H9 (cell line): ENCODE results near the gene TRPM4. TPM values are rescaled to one million over a fixed set of nuclear protein-coding genes. Genes with fewer than 3 reads are reported as not detected.
A peak's percentile ranks its signal among the peaks of the same experiment; 100 is the strongest.

Experiments
- DNase-seq: peaks from one replicate; pipeline ENCODE4 v3.0.0-alpha.2; 2017
- H2AFZ ChIP-seq: one replicate; pipeline ENCODE4 v1.6.1; 2013; ENCODE audit warnings: mild to moderate bottlenecking, low read length, control low read depth, moderate library complexity
- H2AK5ac ChIP-seq: 2 replicates; pipeline ENCODE4 v1.6.1; 2013; ENCODE audit warnings: low read length, control low read depth, mixed read lengths; ENCODE audit not compliant: insufficient read length
- H2BK120ac ChIP-seq: one replicate; pipeline ENCODE4 v1.6.1; 2013; ENCODE audit warnings: low read depth, mild to moderate bottlenecking, low read length, control low read depth, inconsistent platforms; ENCODE audit not compliant: poor library complexity, severe bottlenecking
- H2BK12ac ChIP-seq: 2 replicates; pipeline ENCODE4 v1.6.1; 2013; ENCODE audit warnings: low read length, control low read depth, mixed read lengths, low read depth; ENCODE audit not compliant: insufficient read length
- H2BK15ac ChIP-seq: 2 replicates; pipeline ENCODE4 v1.6.1; 2013; ENCODE audit warnings: low read depth, low read length, control low read depth
- H2BK20ac ChIP-seq: one replicate; pipeline ENCODE4 v1.6.1; 2013; ENCODE audit warnings: low read depth, mild to moderate bottlenecking, low read length, control low read depth, inconsistent platforms; ENCODE audit not compliant: poor library complexity, severe bottlenecking
- H2BK5ac ChIP-seq: 2 replicates; pipeline ENCODE4 v1.6.1; 2013; ENCODE audit warnings: low read length, control low read depth, mixed read lengths; ENCODE audit not compliant: insufficient read length
- H3K14ac ChIP-seq: 2 replicates; pipeline ENCODE4 v1.6.1; 2013; ENCODE audit warnings: low read length, control low read depth; ENCODE audit not compliant: insufficient read depth
- H3K18ac ChIP-seq: 2 replicates; pipeline ENCODE4 v1.6.1; 2013; ENCODE audit warnings: low read depth, mild to moderate bottlenecking, mixed read lengths, low read length, control low read depth; ENCODE audit not compliant: insufficient read length
- H3K23ac ChIP-seq: 2 replicates; pipeline ENCODE4 v1.6.1; 2013; ENCODE audit warnings: low read length, control low read depth, mixed read lengths, low read depth; ENCODE audit not compliant: insufficient read length
- H3K23me2 ChIP-seq: 2 replicates; pipeline ENCODE4 v1.6.1; 2013; ENCODE audit warnings: low read depth, mild to moderate bottlenecking, mixed read lengths, low read length, control low read depth; ENCODE audit not compliant: insufficient read length, poor library complexity, severe bottlenecking
- H3K27ac ChIP-seq: 2 replicates; pipeline ENCODE4 v1.5.1; 2013; ENCODE audit warnings: low read length, control low read depth, mixed read lengths, low read depth; ENCODE audit not compliant: insufficient read length
- H3K27me3 ChIP-seq: 2 replicates; pipeline ENCODE4 v1.6.1; 2013; ENCODE audit warnings: low read length, control low read depth, inconsistent platforms; ENCODE audit not compliant: insufficient read depth
- H3K4ac ChIP-seq: 2 replicates; pipeline ENCODE4 v1.6.1; 2013; ENCODE audit warnings: low read depth, mild to moderate bottlenecking, control low read depth, inconsistent platforms, low read length, moderate library complexity
- H3K4me1 ChIP-seq: 2 replicates; pipeline ENCODE4 v1.6.1; 2013; ENCODE audit warnings: low read length, control low read depth, inconsistent platforms; ENCODE audit not compliant: insufficient read depth
- H3K4me2 ChIP-seq: 2 replicates; pipeline ENCODE4 v1.6.1; 2013; ENCODE audit warnings: low read length, control low read depth, mixed read lengths; ENCODE audit not compliant: insufficient read length, insufficient read depth
- H3K56ac ChIP-seq: 2 replicates; pipeline ENCODE4 v1.6.1; 2013; ENCODE audit warnings: low read depth, mild to moderate bottlenecking, mixed read lengths, low read length, control low read depth; ENCODE audit not compliant: insufficient read length
- H3K79me1 ChIP-seq: 2 replicates; pipeline ENCODE4 v1.6.1; 2013; ENCODE audit warnings: low read depth, mild to moderate bottlenecking, moderate library complexity, low read length, control low read depth, inconsistent platforms; ENCODE audit not compliant: insufficient read depth, poor library complexity, severe bottlenecking
- H3K79me2 ChIP-seq: 2 replicates; pipeline ENCODE4 v1.6.1; 2013; ENCODE audit warnings: low read length, control low read depth, inconsistent platforms; ENCODE audit not compliant: insufficient read depth
- H3K9ac ChIP-seq: 2 replicates; pipeline ENCODE4 v1.6.1; 2013; ENCODE audit warnings: low read length, control low read depth, mixed read lengths; ENCODE audit not compliant: insufficient read length; ENCODE audit errors: extremely low read depth
- H3K9me3 ChIP-seq: one replicate; pipeline ENCODE4 v1.6.1; 2013; ENCODE audit warnings: low read depth, low read length, inconsistent platforms; ENCODE audit not compliant: control insufficient read depth
- H3T11ph ChIP-seq: one replicate; pipeline ENCODE4 v1.6.1; 2013; ENCODE audit warnings: mild to moderate bottlenecking, low read length, control low read depth, inconsistent platforms
- H4K20me1 ChIP-seq: one replicate; pipeline ENCODE4 v1.6.1; 2013; ENCODE audit not compliant: control insufficient read depth, insufficient read length, insufficient read depth
- H4K5ac ChIP-seq: 2 replicates; pipeline ENCODE4 v1.6.1; 2013; ENCODE audit warnings: low read depth, mild to moderate bottlenecking, mixed read lengths, low read length, control low read depth; ENCODE audit not compliant: insufficient read length
- H4K8ac ChIP-seq: replicated peaks from 2 replicates; pipeline ENCODE4 v1.6.1; 2013; ENCODE audit warnings: low read length, control low read depth, mixed read lengths, low read depth; ENCODE audit not compliant: insufficient read length
- H4K91ac ChIP-seq: 2 replicates; pipeline ENCODE4 v1.6.1; 2013; ENCODE audit warnings: low read depth, mild to moderate bottlenecking, moderate library complexity, mixed read lengths, low read length, control low read depth; ENCODE audit not compliant: insufficient read length
- H3K27ac Mint-ChIP-seq, 3 experiments: 2 replicates in 2 of 3; 3 replicates in 1 of 3; pipeline ENCODE4 v1.8.0; 2020 to 2021; ENCODE audit warnings: mixed read lengths in 3 of 3, mild to moderate bottlenecking in 1 of 3, moderate library complexity in 1 of 3
- H3K27me3 Mint-ChIP-seq: 2 replicates; pipeline ENCODE4 v1.8.0; 2021; ENCODE audit warnings: low read depth, mild to moderate bottlenecking, moderate library complexity, mixed read lengths
- H3K36me3 Mint-ChIP-seq, 3 experiments: 2 replicates in 2 of 3; 3 replicates in 1 of 3; pipeline ENCODE4 v1.8.0; 2020 to 2021; ENCODE audit warnings: low read depth in 3 of 3, mixed read lengths in 3 of 3; ENCODE audit not compliant: insufficient read depth in 1 of 3
- H3K4me1 Mint-ChIP-seq, 2 experiments: 2 replicates each; pipeline ENCODE4 v1.8.0; 2020; ENCODE audit warnings: mixed read lengths in 2 of 2
- H3K4me3 Mint-ChIP-seq, 2 experiments: 2 replicates in 1 of 2; 3 replicates in 1 of 2; pipeline ENCODE4 v1.8.0; 2020 to 2021; ENCODE audit warnings: mild to moderate bottlenecking in 2 of 2, mixed read lengths in 2 of 2, moderate library complexity in 1 of 2
- H3K9me3 Mint-ChIP-seq, 2 experiments: 2 replicates in 1 of 2; 3 replicates in 1 of 2; pipeline ENCODE4 v1.8.0; 2020; ENCODE audit warnings: mild to moderate bottlenecking in 2 of 2, mixed read lengths in 2 of 2, moderate library complexity in 1 of 2
- CTCF ChIP-seq: fragments of 200-600 bp; sonication (generic); conservative IDR thresholded peaks from 3 replicates; pipeline ENCODE4 v1.8.0; 2021; ENCODE audit warnings: antibody characterized with exemption, mild to moderate bottlenecking
- WGBS: extraction: QIAGEN DNeasy Blood & Tissue Kit; methylation state at CpG from one replicate; pipeline ENCODE4 v1.1.7; 2013; ENCODE audit warnings: missing lambda C conversion rate, low lambda C conversion rate, mixed read lengths; ENCODE audit not compliant: insufficient read length; ENCODE audit errors: extremely low coverage; 5-methylcytosine and 5-hydroxymethylcytosine counted together
- total RNA-seq: library from RNA; stranded (reverse); gene quantifications from 2 replicates; pipeline ENCODE4 v1.2.1, GENCODE V29; 2021

Gene TRPM4
- total RNA-seq, 1 experiment from 2014 or later: 6.9 TPM

- Mint-ChIP-seq H3K4me3 (peak overlapping the region; percentile 87 to 96), H3K9me3 (no peaks in the 10 kb centered on the region; a peak in 1 of 5 replicates), H3K4me1 (peaks cover 22 to 44% of the 10 kb centered on the region in 2 experiments), H3K27me3 (peaks cover 12% of the 10 kb centered on the region), H3K27ac (peak overlapping the region; percentile 15 to 90 (median 34); a peak in 5 of 7 replicates), H3K36me3 (peaks cover 0 to 4% (median 0%) of the 10 kb centered on the region in 3 experiments; a peak in 2 of 7 replicates)
- Histone ChIP-seq H3K79me2 (no peaks in the 10 kb centered on the region), H2BK12ac (no peak overlapping the region), H3K9ac (peak overlapping the region; percentile 5), H3K4me1 (no peaks in the 10 kb centered on the region), H3K9me3 (no peaks in the 10 kb centered on the region), H2BK120ac (no peak overlapping the region), H3K27ac (no peak overlapping the region), H4K91ac (no peak overlapping the region), H3K79me1 (no peaks in the 10 kb centered on the region), H4K8ac (no peak overlapping the region), H2BK15ac (no peak overlapping the region), H4K5ac (no peak overlapping the region), H3K23me2 (peaks cover 17% of the 10 kb centered on the region), H3K27me3 (no peaks in the 10 kb centered on the region; the same call in 1 of the 2 replicates), H3K4ac (no peak overlapping the region), H4K20me1 (no peaks in the 10 kb centered on the region), H3K18ac (peak overlapping the region; percentile 5), H3K14ac (no peak overlapping the region), H3K4me2 (peak overlapping the region; percentile 57), H2AK5ac (no peak overlapping the region), H3K56ac (no peak overlapping the region), H2BK20ac (no peak overlapping the region), H2BK5ac (no peak overlapping the region), H2AFZ (no peak overlapping the region), H3T11ph (no peak overlapping the region), H3K23ac (no peak overlapping the region)
- no CpG with 5 or more reads among the region's 11 CpGs for WGBS
- no peak for TF ChIP-seq CTCF
- no peak for DNase-seq
Observed at GRCh38 chr19:49148044-49148682, 9.4 kb upstream of the TRPM4 start.
